COLO668 (cell line): ENCODE results near the gene PCBP3.
"Not testable (repeated sequence)": the region's sequence is repeated elsewhere in the genome, so short reads cannot be mapped to it uniquely, and the experiment has no call there.

ENCODE experiments used
- DNase-seq: peaks from one replicate; lab custom pipeline; 2025; ENCODE audit not compliant: unreplicated experiment; lab: John Stamatoyannopoulos, UW

Gene PCBP3

DNA sequence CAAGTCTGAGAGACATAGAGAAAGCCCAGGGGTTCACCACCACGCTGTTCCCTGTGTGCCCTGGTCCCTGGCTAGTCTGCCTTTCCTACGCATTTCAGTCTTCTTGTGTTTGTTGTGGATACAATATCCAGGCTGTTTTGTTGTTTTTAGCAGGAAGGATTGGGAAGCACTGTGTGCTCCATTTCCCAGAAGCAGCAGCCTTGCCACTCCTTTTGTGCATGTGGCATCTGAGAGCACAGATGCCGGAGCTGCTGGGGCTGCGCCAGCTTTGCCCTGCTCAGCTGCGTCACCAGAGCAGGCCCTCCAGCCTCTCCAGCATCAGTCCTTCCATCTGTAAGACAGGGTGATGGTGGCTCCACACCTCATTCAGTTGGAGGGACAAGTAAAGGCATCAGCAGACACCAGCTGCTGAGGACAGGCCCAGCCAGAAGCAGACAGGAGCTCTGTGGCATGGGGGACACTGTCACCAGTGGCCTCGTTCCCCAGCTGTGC, 243.6 kb downstream of the PCBP3 start:
- DNase-seq = no peak

DNA sequence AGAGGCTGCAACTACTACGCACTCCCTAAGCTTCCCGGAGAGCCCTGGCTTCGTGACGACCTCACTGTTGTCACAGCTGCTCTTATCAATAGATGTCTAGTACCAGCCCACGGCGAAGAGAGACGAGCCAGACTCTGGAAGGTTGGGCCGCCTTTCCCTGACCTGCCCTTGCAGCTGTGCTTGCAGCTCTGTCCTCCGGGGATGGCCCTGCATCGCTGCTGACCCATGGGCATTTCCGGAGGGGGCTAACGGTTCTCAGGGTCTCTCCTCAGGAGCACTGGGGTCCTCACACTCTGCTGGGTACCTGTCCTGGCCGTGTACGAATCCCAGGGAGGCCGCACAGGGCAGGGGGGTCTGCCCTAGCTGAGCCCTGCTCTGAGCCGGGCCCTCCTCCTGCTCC, 244.3 kb downstream of the PCBP3 start:
- peak; percentile 69 for DNase-seq

DNA sequence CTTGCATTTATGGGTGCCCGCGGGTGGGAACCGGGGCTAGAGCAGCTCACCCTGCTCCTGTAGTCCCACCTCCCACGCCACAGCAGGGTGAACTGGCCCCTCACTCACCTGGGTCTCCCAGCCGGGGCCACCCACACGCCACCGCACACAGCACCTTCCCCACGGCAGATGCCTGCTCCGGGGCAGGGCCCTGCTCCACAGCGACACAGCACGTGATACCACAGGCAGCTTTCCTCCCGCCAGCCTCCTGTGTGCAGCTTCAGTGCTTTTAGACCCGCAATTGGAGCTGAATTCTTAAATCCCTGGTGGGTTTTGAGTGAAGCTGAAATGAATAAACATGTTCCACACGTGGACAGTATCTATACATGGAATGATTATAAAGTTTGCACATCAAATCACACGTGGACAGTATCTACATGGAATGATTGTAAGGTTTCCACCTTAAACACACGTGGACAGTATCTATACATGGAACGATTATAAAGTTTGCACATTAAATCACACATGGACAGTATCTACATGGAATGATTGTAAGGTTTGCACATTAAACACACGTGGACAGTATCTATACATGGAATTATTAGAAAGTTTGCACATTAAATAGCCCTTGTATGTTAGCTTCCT, 245.0 kb downstream of the PCBP3 start:
- no peak for DNase-seq

DNA sequence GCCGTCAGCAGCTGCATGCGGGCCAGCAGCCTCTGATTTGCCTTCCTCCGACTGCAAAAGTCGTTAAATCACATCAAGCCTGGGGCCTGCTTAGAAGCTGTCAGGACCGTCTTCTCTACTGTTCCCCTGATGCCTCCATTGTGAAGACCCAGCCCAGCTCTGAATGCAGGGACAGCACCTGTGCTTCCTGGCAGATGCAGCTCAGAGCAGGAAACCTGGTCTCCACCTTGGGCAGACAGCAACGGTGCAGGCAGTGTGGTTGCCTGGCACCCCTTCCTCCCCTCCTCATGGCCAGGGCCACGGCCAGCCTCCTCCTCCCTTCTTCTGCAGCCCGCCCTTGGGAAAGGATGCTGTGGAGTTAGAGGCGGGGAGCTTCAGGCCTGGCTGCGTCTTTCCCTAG, 245.7 kb downstream of the PCBP3 start:
- no peak for DNase-seq

DNA sequence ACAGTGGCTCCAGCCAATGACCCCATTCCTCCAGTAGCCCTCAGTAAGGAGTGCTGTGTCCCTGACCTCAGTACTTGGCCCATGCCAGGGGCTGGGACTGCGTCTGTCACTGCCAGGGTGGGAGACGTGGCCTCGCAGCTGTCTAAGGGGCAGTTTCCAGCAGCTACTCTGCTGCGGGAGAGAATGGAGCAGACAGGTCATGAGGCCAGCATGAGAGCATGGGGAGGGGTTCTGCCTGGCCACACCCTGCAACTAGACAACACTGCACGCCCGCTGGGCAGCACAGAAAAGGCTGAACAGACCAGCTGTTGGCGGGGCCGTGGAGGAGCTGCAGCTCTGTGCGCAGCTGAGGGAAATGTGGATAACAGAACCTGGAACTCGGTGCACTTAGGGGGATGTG, 246.4 kb downstream of the PCBP3 start:
- DNase-seq = no peak

DNA sequence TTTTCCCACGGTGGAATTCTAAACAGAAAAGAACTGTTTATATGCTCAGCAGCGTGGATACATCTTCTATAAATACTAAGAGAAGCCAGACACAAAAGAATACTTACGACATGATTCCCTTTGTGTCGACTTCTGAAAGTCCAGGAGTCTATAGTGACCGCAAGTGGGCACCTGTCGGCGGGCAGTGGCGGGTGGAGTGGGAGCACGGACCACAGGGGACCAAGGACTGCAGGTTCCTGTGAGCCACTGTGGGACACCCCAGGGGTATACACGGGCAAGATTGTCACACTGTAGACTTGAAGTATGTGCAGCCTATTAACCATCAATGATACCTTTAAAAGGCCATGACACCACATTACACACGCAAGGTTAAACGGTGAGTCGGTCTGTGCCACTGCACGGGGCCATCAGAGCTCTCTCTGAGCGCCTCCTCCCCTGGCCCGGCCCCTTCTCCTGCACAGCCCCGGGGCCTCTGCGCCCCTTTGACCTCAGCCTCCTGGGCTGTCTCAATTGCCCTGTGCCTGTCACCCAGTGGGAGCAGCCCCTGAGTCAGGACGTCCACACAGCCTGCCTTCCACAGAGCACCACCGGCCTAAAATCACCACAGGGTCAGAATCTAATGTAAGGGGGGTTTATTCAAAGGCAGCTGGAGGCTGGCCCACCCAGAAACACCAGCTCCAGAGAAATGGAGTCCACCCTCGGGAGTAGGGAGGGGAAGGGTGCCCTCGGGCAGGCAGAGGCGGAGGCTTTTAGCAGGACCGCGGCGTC, 248.0 kb downstream of the PCBP3 start:
- DNase-seq = no peak

DNA sequence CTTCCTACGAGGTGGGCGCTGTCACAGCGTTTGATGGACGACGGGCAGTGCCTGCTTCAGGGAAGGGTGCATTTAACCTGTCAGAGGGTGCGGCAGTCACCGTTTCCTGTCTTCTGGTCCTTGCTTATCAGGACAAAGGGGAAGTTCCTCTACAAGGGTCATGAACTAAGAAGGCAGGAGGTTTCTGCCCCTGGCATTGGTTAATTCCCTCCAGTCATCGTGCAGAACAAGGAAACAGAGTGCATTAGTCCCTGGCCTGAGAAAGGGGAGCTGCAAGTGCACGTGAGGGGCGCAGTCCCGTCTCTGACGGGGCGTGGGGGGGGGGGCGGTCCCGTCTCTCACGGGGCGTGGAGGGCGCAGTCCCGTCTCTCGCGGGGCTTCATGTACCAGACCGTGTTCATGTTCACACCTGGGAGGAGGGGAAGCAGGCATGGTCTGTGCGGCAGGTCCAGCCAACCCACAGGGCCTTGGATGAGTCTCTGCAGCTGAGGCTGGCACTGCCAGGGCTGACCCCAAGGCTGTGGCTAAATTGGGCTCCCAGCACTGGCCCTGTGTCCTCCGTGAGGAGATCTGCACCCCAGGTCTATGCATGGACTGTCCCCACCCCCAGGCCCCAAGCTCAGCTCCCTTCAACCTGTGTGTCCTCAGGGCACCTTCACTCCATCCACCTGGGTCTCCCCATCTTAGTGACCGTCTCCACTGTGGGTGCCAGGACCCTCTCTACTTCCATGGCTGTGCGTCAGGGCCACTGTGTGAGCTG, 248.8 kb downstream of the PCBP3 start:
- DNase-seq = no peak

DNA sequence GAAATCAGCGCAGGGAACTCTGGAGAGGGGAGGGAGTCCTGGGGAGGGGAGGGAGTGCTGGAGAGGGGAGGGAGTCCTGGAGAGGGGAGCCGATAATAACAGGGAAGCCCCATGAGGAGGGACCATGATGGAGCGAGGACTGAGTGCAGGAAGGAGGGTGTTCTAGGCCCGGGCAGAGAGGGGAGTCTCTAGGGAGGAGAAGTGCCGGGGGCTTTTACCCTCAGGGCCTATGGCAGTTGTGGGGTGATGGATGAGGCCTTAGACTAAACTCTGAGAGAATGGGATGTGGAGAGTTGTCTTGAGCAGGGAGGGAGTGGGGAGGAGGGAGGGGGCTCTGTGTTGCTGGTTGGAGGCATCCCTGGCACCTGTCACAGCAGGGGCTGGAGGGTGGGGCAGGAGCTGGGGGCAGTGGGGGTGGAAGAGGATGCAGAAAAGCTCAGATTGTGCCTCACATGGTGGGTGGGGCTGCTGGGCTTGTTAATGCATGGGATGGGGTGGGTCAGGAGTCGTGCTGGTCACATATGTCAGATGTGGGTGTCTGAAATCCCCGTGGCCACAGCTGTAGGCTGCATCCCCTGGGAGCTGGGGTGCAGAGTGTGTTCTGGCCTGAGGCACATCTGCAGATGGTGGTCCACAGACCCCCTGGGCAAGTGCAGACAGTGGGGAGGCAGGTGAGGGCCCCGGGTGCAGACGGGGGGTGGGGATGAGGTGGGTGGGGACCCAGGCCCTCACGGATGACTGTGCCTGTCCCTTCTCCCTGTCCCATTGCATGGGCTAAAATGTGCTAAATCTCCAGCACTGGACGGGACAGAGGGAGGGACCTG, 249.6 kb downstream of the PCBP3 start:
- DNase-seq = no peak

DNA sequence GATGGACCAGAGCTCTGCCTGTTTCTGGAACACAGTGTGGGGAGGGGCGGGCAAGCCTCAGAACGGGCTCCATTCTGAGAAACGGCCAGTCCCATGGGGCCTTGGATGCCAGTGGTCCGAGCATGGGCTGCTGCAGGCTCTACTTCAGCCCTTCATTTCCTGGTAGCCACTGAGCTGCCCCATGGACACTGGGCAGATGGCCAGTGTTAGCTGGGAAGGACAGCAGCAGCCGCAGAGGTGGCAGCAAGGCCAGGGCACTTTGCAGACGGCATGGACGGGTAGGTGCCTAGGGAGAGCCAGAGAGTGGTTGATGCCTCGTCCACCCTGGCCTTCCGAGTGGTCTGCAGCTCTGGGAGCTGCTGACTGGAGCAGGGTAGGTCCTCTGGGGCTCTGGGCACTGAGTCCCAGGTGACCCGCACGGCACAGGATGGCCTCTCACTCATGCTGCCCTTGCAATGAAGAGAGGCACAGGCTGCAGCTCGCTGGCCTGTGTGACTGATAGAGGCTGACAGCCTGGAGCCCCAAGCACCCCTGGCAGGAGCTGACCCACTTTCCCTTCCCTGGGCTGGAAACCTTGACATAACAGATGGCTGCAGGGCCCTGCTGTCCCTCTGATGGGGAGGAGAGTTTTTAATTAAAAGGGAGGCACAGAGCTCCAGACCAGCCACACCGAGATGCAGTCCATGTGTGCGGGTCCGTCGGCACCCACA, 250.4 kb downstream of the PCBP3 start:
- no peak for DNase-seq

DNA sequence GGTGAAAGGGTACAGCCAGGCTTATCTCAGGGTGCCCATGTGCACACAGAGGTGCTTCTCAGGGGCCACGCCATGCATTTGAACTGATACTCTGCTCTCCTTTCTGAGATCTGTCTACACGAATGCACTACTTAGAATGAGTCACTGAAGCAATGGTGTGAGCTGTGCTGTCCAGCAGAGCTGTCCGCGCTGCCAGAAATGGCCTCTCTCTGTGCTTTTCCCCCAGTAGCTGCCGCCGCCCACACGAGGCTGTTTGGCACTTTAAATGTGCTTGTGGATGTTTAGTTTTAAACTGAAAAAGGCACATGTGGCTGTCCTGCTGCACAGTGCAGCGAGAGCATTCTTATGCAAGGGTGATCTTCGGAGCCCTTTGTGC, 250.9 kb downstream of the PCBP3 start:
- no peak for DNase-seq

DNA sequence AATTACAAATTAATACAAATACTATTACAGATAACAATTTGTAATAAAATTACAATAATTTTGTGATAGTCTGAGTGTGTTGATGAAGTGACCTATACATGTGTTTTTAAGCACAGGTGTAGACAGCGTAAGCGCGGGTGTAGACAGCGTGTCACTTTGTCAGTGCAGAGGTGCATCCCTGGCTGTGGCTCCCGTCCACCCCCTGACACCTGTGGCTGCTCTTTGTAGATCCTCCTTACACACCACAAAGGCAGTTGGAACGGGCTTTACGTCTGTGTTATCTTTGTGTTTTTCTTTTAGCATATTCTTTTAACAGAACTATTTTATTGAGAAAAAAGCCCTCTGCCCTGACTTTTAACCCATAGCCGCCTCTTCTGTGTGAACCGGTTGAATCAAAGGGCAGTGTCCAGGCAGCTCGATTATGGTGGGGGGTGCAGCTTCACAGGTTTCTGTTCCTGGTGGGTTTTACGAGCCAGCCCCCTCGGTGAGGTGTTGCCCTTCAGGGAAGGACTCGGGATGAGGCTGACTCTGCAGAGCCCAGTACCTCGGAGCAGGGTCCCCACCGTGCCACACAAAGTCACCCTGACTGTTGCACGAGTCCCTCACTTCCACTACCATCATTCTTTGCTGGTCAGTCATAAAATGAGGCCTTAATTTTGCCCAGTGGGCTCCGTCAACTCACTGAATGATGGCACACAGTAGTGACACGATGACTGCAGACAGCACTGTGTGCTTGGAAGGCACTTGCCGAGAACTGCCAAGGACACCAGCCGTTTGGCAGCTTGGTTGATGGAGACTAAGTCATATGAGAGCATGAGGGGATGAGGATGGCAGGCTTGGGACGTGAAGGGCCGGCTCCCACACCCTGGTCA, 251.6 kb downstream of the PCBP3 start:
- DNase-seq = no peak

DNA sequence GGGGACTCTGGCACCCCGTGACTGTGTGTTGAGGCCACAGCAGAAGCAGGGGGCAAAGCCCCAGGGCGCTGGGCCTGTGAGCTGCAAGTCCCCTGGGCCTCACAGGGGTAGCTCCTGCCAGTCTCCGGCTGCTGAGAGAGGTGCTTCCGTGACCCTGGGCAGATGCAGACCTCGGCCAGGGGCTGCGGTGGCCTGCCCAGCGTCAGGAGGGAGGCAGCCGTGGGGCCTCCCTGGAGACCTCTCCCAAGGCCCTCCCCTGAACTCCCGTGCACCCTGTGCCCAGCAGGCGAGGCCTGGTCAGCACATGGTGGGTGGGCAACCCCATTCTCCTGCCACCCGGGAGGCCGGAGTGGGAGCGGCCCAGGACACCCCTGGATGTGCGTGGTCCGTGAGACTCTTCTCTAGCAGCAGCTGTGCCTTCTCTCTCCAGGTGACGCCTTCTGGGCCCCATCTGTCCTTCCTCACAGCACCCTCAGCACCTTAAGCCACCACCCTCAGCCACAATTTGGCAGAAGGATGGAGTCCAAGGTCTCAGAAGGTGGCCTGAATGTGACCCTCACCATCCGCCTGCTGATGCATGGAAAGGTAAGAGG, 252.3 kb downstream of the PCBP3 start:
- no peak for DNase-seq

DNA sequence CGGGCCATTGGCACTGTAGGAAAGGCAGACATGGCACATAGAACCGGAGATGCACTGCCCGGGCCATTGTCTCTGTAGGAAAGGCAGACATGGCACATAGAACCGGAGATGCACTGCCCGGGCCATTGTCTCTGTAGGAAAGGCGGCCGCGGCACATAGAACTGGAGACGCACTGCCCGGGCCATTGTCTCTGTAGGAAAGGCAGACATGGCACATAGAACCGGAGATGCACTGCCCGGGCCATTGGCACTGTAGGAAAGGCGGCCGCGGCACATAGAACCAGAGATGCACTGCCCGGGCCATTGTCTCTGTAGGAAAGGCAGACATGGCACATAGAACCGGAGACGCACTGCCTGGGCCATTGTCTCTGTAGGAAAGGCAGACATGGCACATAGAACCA, 252.9 kb downstream of the PCBP3 start:
- not testable (repeated sequence) for DNase-seq

DNA sequence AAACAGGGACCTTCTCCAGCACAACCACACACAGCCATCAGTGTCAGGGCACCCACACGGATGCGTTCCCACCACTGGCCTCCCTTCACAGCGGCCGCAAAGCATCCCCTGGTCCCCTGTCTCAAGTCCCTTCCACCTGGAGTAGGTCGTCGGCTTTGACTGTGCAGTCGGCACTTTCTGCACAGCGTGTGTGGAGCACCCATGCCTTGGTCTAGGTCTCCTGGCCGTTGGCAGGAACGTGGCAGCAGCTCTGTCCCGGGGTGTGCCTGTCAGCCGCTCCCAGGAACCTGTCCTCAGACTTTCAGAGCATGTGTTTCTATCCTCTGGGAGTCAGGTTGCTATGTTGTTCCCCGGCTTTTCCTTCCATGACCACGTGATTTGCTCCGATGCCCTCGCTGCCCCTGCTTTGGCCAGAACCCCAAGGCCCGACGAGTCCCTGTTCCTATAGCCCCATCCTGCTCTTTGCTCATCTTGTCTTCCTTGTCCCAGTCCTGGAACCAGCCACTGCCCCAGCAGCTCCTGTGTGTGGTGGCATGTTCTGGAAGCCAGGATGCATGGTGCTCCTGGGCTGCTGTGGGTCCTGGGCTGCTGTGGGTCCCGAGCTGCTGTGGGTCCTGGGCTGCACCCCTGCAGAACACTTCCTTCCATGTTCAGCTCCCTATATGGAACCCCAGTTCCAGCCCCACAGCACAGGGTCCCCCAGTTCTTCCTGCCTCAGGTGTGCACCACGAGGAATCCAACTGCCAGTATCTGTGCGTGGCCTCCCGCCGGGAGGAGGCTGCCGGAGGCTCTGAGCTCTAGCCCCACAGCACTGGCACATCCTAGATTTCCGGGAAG, 253.9 kb downstream of the PCBP3 start:
- no peak for DNase-seq

DNA sequence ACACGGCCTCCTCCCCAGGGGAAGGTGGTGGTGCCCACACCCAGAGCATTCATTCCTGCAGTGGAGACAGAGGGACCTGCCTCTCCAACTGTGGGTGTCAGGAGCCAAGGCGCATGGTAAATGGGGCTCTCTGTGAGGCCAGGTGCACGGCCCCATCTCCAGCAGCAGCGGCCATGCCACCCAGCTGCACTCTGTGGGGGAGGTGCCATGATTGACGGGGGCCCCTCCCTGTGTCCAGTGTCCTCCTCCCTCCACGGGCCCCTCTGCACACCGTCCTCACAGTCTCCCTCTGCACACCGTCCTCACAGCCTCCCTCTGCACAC, 254.5 kb downstream of the PCBP3 start:
- DNase-seq = no peak

DNA sequence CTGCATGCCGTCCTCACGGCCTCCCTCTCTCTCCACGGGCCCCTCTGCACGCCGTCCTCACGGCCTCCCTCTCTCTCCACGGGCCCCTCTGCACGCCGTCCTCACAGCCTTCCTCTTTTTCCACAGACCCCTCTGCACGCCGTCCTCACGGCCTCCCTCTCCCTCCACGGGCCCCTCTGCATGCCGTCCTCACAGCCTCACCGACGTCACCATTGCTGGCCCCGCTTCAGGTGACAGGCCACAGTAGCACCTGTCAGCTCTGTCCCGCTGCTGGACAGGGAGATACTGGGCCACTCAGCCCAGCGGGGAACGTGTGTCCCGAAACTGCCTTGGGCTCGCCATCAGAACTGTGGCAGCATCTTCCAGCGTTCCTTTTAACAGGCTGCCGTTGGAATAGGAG, 255.3 kb downstream of the PCBP3 start:
- DNase-seq = no peak

DNA sequence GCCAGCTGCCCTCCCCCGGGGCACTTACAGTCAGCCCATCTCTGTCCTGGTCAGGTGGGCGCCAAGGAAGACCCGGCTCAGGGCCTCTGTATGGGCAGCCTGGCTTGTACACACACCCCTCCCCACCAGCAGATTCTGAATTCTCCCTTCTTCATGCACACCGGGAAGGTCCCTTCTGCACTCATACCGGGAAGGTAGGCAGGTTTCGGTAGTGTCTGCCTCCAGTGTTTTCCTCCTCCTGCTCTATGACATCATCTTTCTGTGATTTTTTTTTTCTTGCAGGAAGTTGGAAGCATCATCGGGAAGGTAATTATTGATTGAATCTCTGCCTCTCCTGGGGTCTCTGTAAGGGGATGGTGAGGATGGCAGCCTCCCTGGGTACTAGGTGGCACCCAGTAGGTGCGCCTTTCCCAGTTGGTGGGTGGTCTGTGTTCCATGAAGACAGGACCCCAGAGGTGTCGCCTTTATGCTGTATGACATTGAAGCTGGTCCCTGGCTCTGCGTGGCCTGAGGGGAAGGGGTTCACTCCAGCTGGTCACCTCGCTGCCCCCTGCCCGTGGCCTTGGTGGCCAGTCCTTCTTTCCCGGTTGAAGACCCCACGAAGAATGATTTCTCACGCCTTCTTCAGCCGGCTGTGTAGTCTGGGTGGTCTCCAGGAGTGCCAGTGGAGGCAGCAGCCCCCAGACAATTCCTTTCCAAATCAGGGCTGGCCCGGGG, 255.9 kb downstream of the PCBP3 start:
- DNase-seq = no peak
